Measurements from ENCODE around the gene MACO1.

Gene MACO1

DNA sequence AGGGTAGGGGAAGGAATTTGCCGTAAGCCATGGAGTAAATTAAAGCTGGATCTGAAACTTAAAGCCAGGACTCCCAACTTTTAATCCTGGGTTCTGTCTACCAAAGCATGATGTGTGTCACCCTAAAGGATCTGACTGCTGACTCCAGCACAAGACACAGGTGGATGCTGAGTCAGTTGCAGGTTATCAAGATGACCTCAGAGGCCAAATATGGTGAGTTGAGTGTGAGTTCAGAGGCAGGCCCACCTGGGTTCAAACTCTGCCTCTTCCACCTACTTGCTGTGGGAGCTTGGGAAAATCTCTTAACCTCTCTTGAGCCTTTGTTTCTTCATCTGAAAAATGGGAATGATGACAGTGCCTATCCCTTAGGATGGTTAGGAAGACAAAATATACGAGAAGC lies 96.1 kb downstream of the MACO1 start (continued):
- no peak for TF ChIP-seq SNAI2 (CRISPR knock-in tag; IDR thresholded peaks at IDR 0.05)
- no peak for TF ChIP-seq ZC3H10 (CRISPR knock-in tag; IDR thresholded peaks at IDR 0.05)
- no peak for TF ChIP-seq BACH2 (CRISPR knock-in tag; IDR thresholded peaks at IDR 0.05; ENCODE audit: borderline replicate concordance)
- no peak for TF ChIP-seq OSR1 (CRISPR knock-in tag; IDR thresholded peaks at IDR 0.05)

- ATAC-seq = no peak
- TF ChIP-seq, protein P1, sequence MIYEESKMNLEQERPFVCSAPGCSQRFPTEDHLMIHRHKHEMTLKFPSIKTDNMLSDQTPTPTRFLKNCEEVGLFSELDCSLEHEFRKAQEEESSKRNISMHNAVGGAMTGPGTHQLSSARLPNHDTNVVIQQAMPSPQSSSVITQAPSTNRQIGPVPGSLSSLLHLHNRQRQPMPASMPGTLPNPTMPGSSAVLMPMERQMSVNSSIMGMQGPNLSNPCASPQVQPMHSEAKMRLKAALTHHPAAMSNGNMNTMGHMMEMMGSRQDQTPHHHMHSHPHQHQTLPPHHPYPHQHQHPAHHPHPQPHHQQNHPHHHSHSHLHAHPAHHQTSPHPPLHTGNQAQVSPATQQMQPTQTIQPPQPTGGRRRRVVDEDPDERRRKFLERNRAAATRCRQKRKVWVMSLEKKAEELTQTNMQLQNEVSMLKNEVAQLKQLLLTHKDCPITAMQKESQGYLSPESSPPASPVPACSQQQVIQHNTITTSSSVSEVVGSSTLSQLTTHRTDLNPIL (CRISPR knock-in tag; IDR thresholded peaks at IDR 0.05; ENCODE audit: low read depth) = no peak
- TF ChIP-seq ZFP30 (CRISPR knock-in tag; IDR thresholded peaks at IDR 0.05) (no peak), CSDC2 (CRISPR knock-in tag; IDR thresholded peaks at IDR 0.05) (no peak), TCF4 (CRISPR knock-in tag; IDR thresholded peaks at IDR 0.05; ENCODE audit: borderline replicate concordance) (no peak), PPARA (CRISPR knock-in tag; IDR thresholded peaks at IDR 0.05; ENCODE audit: borderline replicate concordance) (no peak), ZNF8 (CRISPR knock-in tag; IDR thresholded peaks at IDR 0.05) (no peak), TOX (CRISPR knock-in tag; IDR thresholded peaks at IDR 0.05; ENCODE audit: borderline replicate concordance) (no peak), ISL1 (CRISPR knock-in tag; IDR thresholded peaks at IDR 0.05) (no peak), GLIS3 (CRISPR knock-in tag; IDR thresholded peaks at IDR 0.05) (no peak), BACH2 (CRISPR knock-in tag; IDR thresholded peaks at IDR 0.05; ENCODE audit: borderline replicate concordance) (no peak), ZNF70 (CRISPR knock-in tag; IDR thresholded peaks at IDR 0.05) (no peak), OSR1 (CRISPR knock-in tag; IDR thresholded peaks at IDR 0.05) (no peak), ARNTL (CRISPR knock-in tag; IDR thresholded peaks at IDR 0.05; ENCODE audit: borderline replicate concordance, low read depth) (no peak)
- TF ChIP-seq, protein P2, sequence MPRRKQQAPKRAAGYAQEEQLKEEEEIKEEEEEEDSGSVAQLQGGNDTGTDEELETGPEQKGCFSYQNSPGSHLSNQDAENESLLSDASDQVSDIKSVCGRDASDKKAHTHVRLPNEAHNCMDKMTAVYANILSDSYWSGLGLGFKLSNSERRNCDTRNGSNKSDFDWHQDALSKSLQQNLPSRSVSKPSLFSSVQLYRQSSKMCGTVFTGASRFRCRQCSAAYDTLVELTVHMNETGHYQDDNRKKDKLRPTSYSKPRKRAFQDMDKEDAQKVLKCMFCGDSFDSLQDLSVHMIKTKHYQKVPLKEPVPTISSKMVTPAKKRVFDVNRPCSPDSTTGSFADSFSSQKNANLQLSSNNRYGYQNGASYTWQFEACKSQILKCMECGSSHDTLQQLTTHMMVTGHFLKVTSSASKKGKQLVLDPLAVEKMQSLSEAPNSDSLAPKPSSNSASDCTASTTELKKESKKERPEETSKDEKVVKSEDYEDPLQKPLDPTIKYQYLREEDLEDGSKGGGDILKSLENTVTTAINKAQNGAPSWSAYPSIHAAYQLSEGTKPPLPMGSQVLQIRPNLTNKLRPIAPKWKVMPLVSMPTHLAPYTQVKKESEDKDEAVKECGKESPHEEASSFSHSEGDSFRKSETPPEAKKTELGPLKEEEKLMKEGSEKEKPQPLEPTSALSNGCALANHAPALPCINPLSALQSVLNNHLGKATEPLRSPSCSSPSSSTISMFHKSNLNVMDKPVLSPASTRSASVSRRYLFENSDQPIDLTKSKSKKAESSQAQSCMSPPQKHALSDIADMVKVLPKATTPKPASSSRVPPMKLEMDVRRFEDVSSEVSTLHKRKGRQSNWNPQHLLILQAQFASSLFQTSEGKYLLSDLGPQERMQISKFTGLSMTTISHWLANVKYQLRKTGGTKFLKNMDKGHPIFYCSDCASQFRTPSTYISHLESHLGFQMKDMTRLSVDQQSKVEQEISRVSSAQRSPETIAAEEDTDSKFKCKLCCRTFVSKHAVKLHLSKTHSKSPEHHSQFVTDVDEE (CRISPR knock-in tag; IDR thresholded peaks at IDR 0.05) = no peak
Measured at GRCh38 chr1:25527226-25527846, 96.6 kb downstream of the MACO1 start.

GRCh38 chr1:25527946-25528595 lies 97.4 kb downstream of the MACO1 start:
- TF ChIP-seq ZFP30 (CRISPR knock-in tag; IDR thresholded peaks at IDR 0.05) (no peak), ZNF8 (CRISPR knock-in tag; IDR thresholded peaks at IDR 0.05) (no peak), OSR1 (CRISPR knock-in tag; IDR thresholded peaks at IDR 0.05) (no peak), CSDC2 (CRISPR knock-in tag; IDR thresholded peaks at IDR 0.05) (no peak), ZNF565 (CRISPR knock-in tag; conservative IDR thresholded peaks at IDR 0.05; ENCODE audit: low read depth) (no peak)
- TF ChIP-seq, protein P3, sequence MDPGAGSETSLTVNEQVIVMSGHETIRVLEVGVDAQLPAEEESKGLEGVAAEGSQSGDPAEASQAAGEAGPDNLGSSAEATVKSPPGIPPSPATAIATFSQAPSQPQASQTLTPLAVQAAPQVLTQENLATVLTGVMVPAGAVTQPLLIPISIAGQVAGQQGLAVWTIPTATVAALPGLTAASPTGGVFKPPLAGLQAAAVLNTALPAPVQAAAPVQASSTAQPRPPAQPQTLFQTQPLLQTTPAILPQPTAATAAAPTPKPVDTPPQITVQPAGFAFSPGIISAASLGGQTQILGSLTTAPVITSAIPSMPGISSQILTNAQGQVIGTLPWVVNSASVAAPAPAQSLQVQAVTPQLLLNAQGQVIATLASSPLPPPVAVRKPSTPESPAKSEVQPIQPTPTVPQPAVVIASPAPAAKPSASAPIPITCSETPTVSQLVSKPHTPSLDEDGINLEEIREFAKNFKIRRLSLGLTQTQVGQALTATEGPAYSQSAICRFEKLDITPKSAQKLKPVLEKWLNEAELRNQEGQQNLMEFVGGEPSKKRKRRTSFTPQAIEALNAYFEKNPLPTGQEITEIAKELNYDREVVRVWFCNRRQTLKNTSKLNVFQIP (CRISPR knock-in tag; IDR thresholded peaks at IDR 0.05; ENCODE audit: borderline replicate concordance, low read depth) = no peak
- TF ChIP-seq, protein P1 (CRISPR knock-in tag; IDR thresholded peaks at IDR 0.05; ENCODE audit: low read depth) = no peak
- ATAC-seq = no peak

GRCh38 chr1:25528881-25529517 lies 98.3 kb downstream of the MACO1 start:
- no peak for ATAC-seq
- no peak for TF ChIP-seq GLIS3 (CRISPR knock-in tag; IDR thresholded peaks at IDR 0.05)
- TF ChIP-seq, protein P3 (CRISPR knock-in tag; IDR thresholded peaks at IDR 0.05; ENCODE audit: borderline replicate concordance, low read depth) = no peak
- no peak for TF ChIP-seq BACH2 (CRISPR knock-in tag; IDR thresholded peaks at IDR 0.05; ENCODE audit: borderline replicate concordance)
- TF ChIP-seq ZC3H10 (CRISPR knock-in tag; IDR thresholded peaks at IDR 0.05) = no peak
- TF ChIP-seq ISL1 (CRISPR knock-in tag; IDR thresholded peaks at IDR 0.05) = no peak
- TF ChIP-seq, protein P4, sequence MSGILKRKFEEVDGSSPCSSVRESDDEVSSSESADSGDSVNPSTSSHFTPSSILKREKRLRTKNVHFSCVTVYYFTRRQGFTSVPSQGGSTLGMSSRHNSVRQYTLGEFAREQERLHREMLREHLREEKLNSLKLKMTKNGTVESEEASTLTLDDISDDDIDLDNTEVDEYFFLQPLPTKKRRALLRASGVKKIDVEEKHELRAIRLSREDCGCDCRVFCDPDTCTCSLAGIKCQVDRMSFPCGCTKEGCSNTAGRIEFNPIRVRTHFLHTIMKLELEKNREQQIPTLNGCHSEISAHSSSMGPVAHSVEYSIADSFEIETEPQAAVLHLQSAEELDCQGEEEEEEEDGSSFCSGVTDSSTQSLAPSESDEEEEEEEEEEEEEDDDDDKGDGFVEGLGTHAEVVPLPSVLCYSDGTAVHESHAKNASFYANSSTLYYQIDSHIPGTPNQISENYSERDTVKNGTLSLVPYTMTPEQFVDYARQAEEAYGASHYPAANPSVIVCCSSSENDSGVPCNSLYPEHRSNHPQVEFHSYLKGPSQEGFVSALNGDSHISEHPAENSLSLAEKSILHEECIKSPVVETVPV (CRISPR knock-in tag; IDR thresholded peaks at IDR 0.05) = no peak
- TF ChIP-seq RARB (CRISPR knock-in tag; IDR thresholded peaks at IDR 0.05) = no peak
- TF ChIP-seq TCF4 (CRISPR knock-in tag; IDR thresholded peaks at IDR 0.05; ENCODE audit: borderline replicate concordance) = no peak
- no peak for TF ChIP-seq OSR1 (CRISPR knock-in tag; IDR thresholded peaks at IDR 0.05)
- no peak for TF ChIP-seq ARNTL (CRISPR knock-in tag; IDR thresholded peaks at IDR 0.05; ENCODE audit: borderline replicate concordance, low read depth)
- no peak for TF ChIP-seq ZNF70 (CRISPR knock-in tag; IDR thresholded peaks at IDR 0.05)
- TF ChIP-seq, protein P1 (CRISPR knock-in tag; IDR thresholded peaks at IDR 0.05; ENCODE audit: low read depth) = no peak
- TF ChIP-seq ZNF565 (CRISPR knock-in tag; conservative IDR thresholded peaks at IDR 0.05; ENCODE audit: low read depth) = no peak
- TF ChIP-seq PPARA (CRISPR knock-in tag; IDR thresholded peaks at IDR 0.05; ENCODE audit: borderline replicate concordance) = no peak

Measured in SK-N-SH treated with all-trans-retinoic acid at 6 μM for 48 hours (cell line).